HUDEP-2 (cell line): ENCODE data around the gene HMX3.

Experiments used
- DNase-seq, 76 experiments: peaks; one replicate each; lab custom pipeline; 2025; ENCODE audit not compliant: unreplicated experiment in 76 of 76; lab: John Stamatoyannopoulos, UW

HMX3 gene

DNA sequence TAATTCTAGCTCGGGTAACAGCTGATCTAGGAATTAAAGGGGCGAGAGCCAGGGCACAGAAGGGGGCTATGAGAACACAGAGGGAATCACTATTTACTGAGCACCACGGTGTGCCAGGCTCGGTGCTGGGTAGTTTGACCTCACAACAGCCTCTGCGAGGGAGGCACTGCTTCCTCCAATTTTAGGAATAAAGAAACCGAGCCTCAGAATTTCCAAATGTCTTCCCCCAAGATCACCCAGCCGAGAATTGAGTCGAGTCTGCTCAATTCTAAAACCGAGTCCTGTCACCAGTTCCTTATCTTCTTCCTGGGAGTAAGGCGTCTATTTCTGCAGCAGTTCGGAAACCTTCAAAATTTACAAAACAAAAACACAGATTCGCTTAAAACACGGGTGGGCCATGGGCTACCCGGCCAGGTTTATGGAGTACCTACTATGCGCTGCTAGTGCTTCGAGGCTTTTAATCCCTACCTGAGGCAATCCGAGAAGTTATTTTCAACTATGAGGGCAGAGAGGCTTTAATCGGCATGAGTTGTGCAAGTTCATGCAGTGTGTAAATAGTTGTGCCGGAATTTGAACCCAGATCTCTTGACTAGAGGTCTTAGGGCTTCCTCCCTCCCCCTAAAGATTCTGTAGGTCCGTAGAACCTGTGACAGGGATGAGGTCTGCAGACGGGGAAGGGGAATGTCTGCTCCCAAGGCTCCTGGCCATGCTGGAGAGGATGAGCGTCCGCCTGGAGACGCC lies 11.3 kb downstream of the HMX3 start:
- DNase-seq: no peak

DNA sequence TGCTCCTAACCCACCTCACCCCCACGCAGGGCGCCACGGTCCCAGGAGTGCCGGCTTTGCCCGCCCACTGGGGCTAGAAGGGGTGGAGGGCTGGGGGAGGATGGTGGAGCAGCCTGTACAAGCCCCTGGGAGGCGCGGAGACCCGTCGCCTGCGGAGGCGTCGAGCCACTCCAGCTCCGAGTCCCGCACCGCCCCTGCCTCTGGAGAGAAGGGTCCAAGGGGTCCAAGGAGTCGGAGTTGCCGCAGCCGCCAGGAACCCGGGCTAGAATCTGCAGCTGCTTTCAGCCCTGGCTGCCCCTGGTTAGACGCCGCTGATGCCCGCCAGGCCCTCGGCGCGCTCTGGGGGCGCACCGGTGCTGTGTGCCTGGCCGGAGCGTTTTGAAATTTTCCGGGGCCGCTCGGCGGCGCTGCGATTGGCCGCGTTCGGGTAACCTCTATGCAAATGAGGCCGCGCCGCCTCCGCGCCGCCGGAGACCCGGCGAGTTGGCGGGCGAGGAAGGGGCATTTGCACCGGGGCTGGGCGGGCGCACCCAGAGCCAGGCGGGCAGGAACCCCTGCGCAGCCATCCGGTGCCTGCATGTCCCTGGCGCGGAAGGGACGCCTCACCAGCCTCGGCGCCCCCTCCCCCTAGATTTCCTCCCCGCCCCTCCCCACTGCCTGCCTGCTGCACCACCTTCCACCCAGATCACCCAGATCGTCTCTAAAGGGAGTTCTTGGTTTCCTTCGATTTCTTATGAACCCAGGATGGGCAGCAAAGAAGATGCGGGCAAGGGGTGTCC lies 12.1 kb downstream of the HMX3 start, which contains the start of gene HMX2:
TSS of gene HMX2 (plus strand) at position 502 of the 779 bp plus-strand sequence. CDS start at position 745, 243 bp downstream.
- DNase-seq: peak in 6 of 76 experiments; percentile 4 to 35 (median 16)

DNA sequence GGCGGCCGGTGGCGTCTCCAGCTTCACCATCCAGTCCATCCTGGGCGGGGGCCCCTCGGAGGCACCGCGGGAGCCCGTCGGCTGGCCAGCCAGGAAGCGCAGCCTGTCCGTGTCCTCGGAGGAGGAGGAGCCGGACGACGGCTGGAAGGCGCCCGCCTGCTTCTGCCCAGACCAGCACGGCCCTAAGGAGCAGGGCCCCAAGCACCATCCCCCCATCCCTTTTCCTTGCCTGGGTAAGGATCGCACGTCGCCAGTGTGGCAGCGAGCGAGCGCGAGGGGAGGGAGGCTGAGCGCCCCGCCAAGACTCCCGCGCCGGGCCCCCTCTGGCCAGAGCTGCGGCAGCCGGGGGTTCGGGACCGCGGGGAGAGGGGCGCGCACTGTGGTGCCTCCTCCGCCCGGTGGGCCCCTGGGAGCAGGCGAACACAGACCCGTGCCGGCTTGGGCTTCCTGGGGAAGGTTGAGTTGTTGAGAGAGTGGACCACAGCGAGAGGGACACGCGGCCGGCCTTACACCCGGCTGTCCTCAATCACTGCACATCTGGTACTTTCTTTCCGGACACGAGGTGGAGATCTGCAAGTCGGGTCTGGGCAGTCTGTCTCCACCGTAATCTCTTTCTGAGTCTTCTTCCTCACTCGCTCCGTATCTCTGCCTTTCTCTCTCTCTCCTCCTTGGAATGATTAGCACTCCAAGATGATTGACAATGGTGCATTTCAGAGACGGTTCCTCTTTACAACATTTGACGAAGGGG lies 12.8 kb downstream of the HMX3 start:
- no peak for DNase-seq

DNA sequence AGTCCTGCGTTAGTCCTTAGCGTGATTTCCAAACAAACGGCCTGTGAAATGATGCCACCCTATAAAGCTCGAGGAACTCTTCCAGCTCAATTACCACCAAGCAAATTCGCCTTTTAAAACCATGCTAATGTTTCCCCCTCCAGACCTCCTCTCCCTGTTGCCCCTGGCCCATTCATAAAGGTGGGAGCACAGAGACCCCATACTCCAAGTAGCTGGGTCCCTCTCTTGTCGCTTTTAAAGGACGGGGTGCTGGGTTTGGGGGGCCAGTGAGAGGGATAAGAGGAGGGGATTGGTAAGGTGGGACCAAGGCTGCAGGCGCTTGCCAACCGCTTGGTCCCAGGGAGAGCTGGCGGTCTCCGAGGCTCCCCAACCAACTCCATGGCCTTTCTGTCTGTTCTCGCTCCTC lies 13.4 kb downstream of the HMX3 start:
- DNase-seq: no peak

DNA sequence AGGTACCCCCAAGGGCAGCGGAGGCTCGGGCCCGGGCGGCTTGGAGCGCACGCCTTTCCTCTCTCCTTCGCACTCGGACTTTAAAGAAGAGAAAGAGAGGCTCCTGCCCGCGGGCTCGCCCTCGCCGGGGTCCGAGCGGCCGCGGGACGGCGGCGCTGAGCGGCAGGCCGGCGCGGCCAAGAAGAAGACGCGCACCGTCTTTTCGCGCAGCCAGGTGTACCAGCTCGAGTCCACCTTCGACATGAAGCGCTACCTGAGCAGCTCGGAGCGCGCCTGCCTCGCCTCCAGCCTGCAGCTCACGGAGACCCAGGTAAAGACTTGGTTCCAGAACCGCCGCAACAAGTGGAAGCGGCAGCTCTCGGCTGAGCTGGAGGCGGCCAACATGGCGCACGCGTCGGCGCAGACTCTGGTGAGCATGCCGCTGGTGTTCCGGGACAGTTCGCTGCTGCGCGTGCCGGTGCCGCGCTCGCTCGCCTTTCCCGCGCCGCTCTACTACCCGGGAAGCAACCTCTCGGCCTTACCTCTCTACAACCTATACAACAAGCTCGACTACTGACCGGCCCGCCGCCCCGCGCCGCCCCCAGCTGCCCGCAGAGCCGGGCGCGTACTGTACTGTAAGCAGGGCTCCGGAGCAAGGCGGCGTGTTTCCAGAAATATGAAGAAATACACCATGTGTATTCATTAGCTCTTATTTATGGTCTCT lies 13.9 kb downstream of the HMX3 start:
- DNase-seq: peak in 2 of 76 experiments; percentile 25 to 28

- peak in 70 of 76 experiments; percentile 13 to 86 (median 71) for DNase-seq
Measured at GRCh38 chr10:123150271-123150985, 14.7 kb downstream of the HMX3 start.

GRCh38 chr10:123150986-123151736 lies 15.4 kb downstream of the HMX3 start:
- peak in 12 of 76 experiments; percentile 10 to 65 (median 42) for DNase-seq

- DNase-seq: no peak
Measured at GRCh38 chr10:123151737-123152135, 16.0 kb downstream of the HMX3 start.

GRCh38 chr10:123153486-123154091 lies 17.8 kb downstream of the HMX3 start:
- no peak for DNase-seq

DNA sequence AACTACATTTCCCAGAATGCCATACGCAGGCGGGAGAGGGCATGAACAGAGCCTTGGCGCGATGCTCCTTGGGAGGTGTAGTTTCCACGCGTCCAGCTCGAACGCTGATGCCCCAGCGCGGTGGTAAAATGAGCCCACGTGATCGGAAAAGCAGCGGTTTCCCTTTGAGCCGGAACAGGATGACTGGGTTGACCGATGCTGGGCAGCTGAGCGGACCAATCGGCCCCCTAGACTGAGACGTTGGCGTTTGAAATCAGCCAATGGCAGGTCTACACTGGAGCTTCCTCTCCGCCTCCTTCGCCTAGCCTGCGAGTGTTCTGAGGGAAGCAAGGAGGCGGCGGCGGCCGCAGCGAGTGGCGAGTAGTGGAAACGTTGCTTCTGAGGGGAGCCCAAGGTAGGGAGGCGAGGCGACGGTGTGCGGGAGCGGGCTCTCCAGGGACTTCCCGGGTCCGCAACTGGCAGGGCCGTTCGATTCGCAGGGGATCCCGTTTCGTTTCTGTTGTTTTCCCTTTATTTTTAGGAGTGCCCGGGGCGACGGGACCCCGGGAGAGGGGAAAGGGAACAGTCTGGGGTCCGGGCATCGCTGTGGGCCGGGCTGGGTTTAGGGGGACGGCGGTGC lies 18.4 kb downstream of the HMX3 start, which contains the start of gene BUB3:
TSS of gene BUB3 (plus strand) at position 311 of the 619 bp plus-strand sequence. CDS start 516 bp downstream, outside the sequence.
- peak; percentile 33 to 98 (median 95) for DNase-seq

GRCh38 chr10:123154711-123155505 lies 19.1 kb downstream of the HMX3 start:
- DNase-seq: peak in 24 of 76 experiments; percentile 13 to 57 (median 33)

DNA sequence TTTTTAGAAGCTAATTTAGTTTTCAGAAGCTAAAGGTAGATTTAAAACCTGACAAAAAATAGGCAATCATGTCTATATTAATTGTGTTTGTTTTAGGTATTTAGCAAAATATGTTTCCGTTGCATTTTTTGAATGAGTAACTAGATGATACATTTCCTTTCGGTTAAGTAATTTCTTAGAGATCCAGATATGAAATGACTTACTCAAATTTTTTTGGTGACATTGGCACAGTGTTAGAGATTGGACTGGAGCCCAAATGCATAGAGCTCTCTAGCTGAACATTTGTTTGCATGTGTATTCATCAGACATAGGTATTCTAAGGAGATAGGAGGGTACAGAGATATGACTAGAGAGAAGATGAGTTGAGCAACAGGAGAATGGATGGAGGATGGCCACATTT lies 20.3 kb downstream of the HMX3 start:
- no peak for DNase-seq

DNA sequence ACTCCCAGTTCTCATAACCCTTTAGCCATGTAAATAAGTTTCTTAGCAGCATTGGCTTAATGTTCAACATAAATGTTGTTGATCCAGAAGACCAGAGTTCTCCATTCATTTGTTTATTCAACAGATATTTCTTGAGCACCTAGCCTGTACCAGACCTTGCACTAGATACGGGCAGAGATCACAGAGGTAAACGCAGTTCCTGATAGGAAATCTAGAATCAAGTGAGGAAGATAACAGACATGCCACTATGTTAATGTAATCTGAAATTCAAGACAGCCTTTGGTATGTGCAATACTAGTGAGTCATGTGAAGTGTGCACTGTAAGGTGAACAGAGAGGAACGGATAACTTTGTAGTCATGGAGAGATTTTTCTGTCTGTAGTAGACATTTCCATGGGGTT lies 21.4 kb downstream of the HMX3 start:
- DNase-seq: no peak

DNA sequence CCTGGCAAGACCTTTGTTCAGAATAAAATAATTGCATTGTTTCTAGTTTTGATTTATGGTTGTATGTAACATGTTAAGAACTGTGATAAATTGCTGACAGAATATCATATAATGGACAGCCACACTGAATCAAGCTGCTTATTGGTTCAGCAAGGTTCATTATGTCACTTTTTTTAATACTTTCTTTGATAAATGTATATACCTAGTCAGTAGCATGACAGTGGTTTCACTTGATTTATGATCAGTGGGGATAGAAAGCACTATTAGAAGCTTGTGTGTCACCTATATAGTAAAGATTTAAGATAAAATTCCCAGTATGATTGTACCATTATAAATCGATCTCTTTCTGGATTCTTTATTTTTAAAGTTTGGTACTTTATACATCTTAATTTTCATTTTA lies 22.9 kb downstream of the HMX3 start:
- DNase-seq: no peak

DNA sequence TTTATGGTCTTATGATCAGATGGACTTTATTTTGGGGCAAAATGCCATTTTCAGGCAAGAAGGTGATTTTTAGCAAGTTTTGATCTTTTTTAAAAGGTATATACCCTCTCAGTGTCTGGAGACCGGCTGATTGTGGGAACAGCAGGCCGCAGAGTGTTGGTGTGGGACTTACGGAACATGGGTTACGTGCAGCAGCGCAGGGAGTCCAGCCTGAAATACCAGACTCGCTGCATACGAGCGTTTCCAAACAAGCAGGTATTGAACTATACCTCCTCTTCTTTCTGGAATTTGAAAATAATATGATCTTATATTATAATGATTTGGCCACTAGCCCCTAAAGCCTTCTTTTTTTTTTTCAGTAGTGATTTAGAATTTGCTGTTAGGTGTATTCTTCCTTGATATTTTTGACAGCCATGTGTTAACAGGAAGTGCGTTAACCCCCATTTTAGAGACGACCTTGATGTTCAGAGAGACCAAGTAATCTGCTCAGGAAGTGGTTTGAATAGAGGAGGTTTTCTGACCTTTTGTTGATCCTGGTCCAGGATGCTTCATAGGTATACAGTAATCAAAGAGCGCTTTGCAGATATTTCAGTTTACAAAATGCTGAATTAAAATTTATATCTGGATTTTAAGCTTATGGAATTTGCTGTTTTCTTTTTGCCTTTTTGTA lies 24.7 kb downstream of the HMX3 start:
- no peak for DNase-seq

- no peak for DNase-seq
Measured at GRCh38 chr10:123164319-123164718, 28.5 kb downstream of the HMX3 start.
